BJ (cell line): Measurements from ENCODE around the gene FGF14. TPM values are rescaled to one million over a fixed set of nuclear protein-coding genes. Genes with fewer than 3 reads are reported as not detected.

ENCODE experiments used
- CTCF ChIA-PET: fragments of 350-600 bp; formaldehyde crosslinking; extraction: SDS; loops from one replicate; lab custom pipeline; 2021; ENCODE audit warnings: antibody characterized with exemption, inconsistent platforms; lab: Yijun Ruan, JAX
- POLR2A ChIA-PET: fragments of 300-600 bp; sonication (Branson Sonifier 250); formaldehyde crosslinking; extraction: SDS; loops from one replicate; lab custom pipeline; 2021; ENCODE audit warnings: antibody characterized with exemption; lab: Charles Lee
- DNase-seq: peaks from one replicate; pipeline ENCODE4 v3.0.0-alpha.2; 2011; ENCODE audit warnings: low read depth
- H3K27me3 ChIP-seq: 2 replicates; pipeline ENCODE4 v1.6.0; 2011; ENCODE audit warnings: low read length; ENCODE audit not compliant: control insufficient read depth, insufficient read depth
- H3K36me3 ChIP-seq: 2 replicates; pipeline ENCODE4 v1.5.1; 2011; ENCODE audit warnings: low read length; ENCODE audit not compliant: control insufficient read depth, insufficient read depth
- H3K4me3 ChIP-seq: 2 replicates; pipeline ENCODE4 v1.5.1; 2011; ENCODE audit warnings: low read depth, mild to moderate bottlenecking, control low read depth, low read length
- CTCF ChIP-seq: IDR thresholded peaks from 2 replicates; pipeline ENCODE4 v1.5.1; 2011; ENCODE audit warnings: low read depth, mild to moderate bottlenecking, control low read depth, inconsistent platforms, low read length, moderate library complexity; ENCODE audit not compliant: insufficient read depth
- polyA plus RNA-seq: library from polyadenylated mRNA; depleted of rRNA; stranded (reverse); fragments of >200 nt; gene quantifications from 2 replicates; pipeline ENCODE4 v1.2.3, GENCODE V29; 2011

The FGF14 gene
- polyA plus RNA-seq, 1 experiment: 0.01 TPM

DNA sequence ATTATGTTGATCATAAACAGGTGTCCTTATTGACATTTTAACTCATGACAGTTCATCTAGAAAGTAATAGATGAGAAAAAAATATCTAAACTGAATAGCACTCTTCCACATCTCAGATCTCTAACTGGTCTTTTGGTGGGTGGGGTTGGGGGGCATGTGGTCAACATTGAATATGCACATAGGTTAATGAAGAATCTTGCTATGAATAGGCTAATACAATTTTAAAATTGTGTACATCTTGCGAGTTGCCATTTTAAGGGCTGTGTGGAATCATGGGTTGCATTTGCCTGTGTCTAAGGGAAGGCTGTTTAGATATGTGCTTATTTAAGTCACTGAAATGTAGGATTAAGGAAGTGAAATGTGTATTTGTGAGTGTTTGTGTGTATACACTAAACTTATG, 603.4 kb downstream of the FGF14 start:
- no peaks in the 10 kb centered on the region for H3K36me3 ChIP-seq
- no peaks in the 10 kb centered on the region for H3K27me3 ChIP-seq
- no peak overlapping the region for H3K4me3 ChIP-seq
- TF ChIP-seq CTCF: no peak
- POLR2A ChIA-PET: no interaction called here
- CTCF ChIA-PET: no interaction called here
- DNase-seq: no peak

- CTCF ChIA-PET: interaction anchor here (0.6 kb wide), 1 partner anchor 78 kb away, joined by 3 read pairs; no protein-coding TSS in a partner anchor
- Histone ChIP-seq H3K4me3 (no peak overlapping the region), H3K36me3 (no peaks in the 10 kb centered on the region), H3K27me3 (no peaks in the 10 kb centered on the region)
- no peak for TF ChIP-seq CTCF
- POLR2A ChIA-PET: no interaction called here
- no peak for DNase-seq
These were observed 606.4 kb downstream of the FGF14 start for GRCh38 chr13:101795460-101795859.

DNA sequence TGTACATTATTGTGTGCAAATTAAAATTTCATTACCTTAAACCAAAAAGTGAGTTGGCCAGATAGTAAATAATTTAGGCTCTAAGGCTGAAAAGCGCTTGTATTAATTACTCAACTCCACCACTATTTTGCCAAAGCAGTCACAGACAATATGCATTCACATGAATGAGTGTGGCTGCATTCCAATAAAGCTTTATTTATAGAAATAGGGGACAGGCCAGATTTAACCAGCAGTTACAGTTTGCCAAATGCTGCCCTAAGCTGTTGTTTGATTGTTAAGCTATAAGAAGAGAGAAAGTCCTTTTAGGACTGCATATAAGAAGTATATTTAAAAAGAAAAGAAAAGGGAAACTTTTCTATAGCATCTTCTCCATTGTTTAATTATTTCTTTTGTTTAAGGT, 606.8 kb downstream of the FGF14 start:
- POLR2A ChIA-PET: no interaction called here
- Histone ChIP-seq H3K36me3 (no peaks in the 10 kb centered on the region), H3K27me3 (no peaks in the 10 kb centered on the region), H3K4me3 (no peak overlapping the region)
- no peak for TF ChIP-seq CTCF
- CTCF ChIA-PET: interaction anchor here (0.6 to 0.7 kb wide), 2 partner anchors 79 to 641 kb away, joined by 3 read pairs; no protein-coding TSS in a partner anchor
- no peak for DNase-seq

DNA sequence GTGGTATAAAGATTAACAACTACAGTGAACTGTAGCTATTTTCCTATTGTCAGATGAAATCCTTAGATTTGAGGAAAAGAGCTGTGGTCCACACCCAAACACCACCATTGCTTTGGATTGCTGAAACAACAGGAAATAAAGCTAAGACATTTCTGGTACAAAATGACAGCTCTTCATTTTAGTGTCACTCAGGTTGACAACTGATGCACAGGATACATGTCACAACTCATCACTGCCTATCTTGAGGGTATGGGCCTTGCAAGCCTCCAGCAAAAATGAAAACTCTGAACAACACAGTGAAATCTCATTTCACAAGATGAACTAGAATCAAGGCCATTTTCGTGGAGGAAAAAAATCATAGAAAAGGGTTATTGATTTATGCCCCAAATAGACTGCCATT, 609.7 kb downstream of the FGF14 start:
- TF ChIP-seq CTCF: no peak
- ChIA-PET CTCF (no interaction called here), POLR2A (no interaction called here)
- H3K27me3 ChIP-seq: no peaks in the 10 kb centered on the region
- no peak for DNase-seq
- no peak overlapping the region for H3K4me3 ChIP-seq
- no peaks in the 10 kb centered on the region for H3K36me3 ChIP-seq

- POLR2A ChIA-PET: no interaction called here
- no peak for TF ChIP-seq CTCF
- no peak for DNase-seq
- H3K27me3 ChIP-seq: no peaks in the 10 kb centered on the region
- H3K36me3 ChIP-seq: no peaks in the 10 kb centered on the region
- CTCF ChIA-PET: interaction anchor here (0.9 kb wide), 1 partner anchor 10 kb away, joined by 3 read pairs; no protein-coding TSS in a partner anchor
- no peak overlapping the region for H3K4me3 ChIP-seq
These were observed 616.0 kb downstream of the FGF14 start for GRCh38 chr13:101785858-101786257.
